Transverse colon (tissue), 4 donors: ENCODE results near the gene CELF4. TPM values are rescaled to one million over a fixed set of nuclear protein-coding genes. Genes with fewer than 3 reads are reported as not detected.

Experiments used
- DNase-seq: peaks from one replicate; pipeline ENCODE4 v3.0.0-alpha.2; 2019
- H3K27ac ChIP-seq, 4 donors: fragments of 200-600 bp; sonication (generic); 2 replicates each; pipeline ENCODE4 v1.5.1; 2016 to 2018; ENCODE audit warnings: inconsistent platforms in 4 of 4
- H3K27me3 ChIP-seq: fragments of 200-600 bp; sonication (generic); 2 replicates; pipeline ENCODE4 v1.5.1; 2017; ENCODE audit warnings: inconsistent platforms
- H3K36me3 ChIP-seq, 4 donors: fragments of 200-600 bp; sonication (generic); 2 replicates each; pipeline ENCODE4 v1.5.1; 2017 to 2019; ENCODE audit warnings: inconsistent platforms in 4 of 4
- H3K4me1 ChIP-seq, 4 donors: fragments of 200-600 bp; sonication (generic); 2 replicates each; pipeline ENCODE4 v1.5.1; 2017 to 2020; ENCODE audit warnings: inconsistent platforms in 4 of 4
- H3K4me3 ChIP-seq, 4 donors: fragments of 200-600 bp; sonication (generic); 1 replicate in 1 of 4; 2 replicates in 3 of 4; pipeline versions ENCODE4 v1.5.1 to v1.6.1; 2017 to 2019; ENCODE audit warnings: inconsistent platforms in 4 of 4
- H3K9me3 ChIP-seq, 2 donors: fragments of 200-600 bp; sonication (generic); 2 replicates each; pipeline ENCODE4 v1.5.1; 2017 to 2019; ENCODE audit warnings: inconsistent platforms in 2 of 2
- EP300 ChIP-seq: sonication (generic); formaldehyde crosslinking; IDR thresholded peaks from one replicate; pipeline ENCODE4 v1.6.1; 2017; ENCODE audit warnings: antibody characterized with exemption, low read depth
- POLR2A ChIP-seq: fragments of 450-650 bp; IDR thresholded peaks from one replicate; pipeline ENCODE4 v1.6.1; 2016; ENCODE audit warnings: antibody characterized with exemption, mild to moderate bottlenecking, moderate library complexity
- POLR2AphosphoS5 ChIP-seq, 3 donors: sonication (generic); formaldehyde crosslinking; IDR thresholded peaks; one replicate each; pipeline ENCODE4 v1.6.1; 2016; ENCODE audit warnings: antibody characterized with exemption in 3 of 3
- WGBS, 2 donors: methylation state at CpG; one replicate each; pipeline ENCODE4 v1.1.5; 2018; ENCODE audit warnings: low coverage in 1 of 2; 5-methylcytosine and 5-hydroxymethylcytosine counted together
- in situ Hi-C, 4 donors: fragments of 200-750 bp; cut with MboI; loops; one replicate each; pipeline versions ENCODE4 v1.15.0 to v1.15.1; 2017; ENCODE audit warnings: low sequenced_read_pairs in 3 of 4, low pct_ligation_motif_present in 1 of 4, low pct_unique_long_range_greater_than_20kb in 1 of 4
- intact Hi-C: fragments of 100-400 bp; cut with DNase I; formaldehyde crosslinking; loops from one replicate; pipeline ENCODE4 v1.15.1; 2023; ENCODE audit warnings: low total_unique reads
- total RNA-seq, 4 donors: library from RNA; depleted of rRNA; stranded (reverse); fragments of >200 nt; gene quantifications; one replicate each; pipeline ENCODE4 v1.1.0, GENCODE V29; 2016
- TF ChIP-seq, protein P1 (sequence below), 5 experiments: fragments of 200-600 bp in 3 of 5; fragments of 450-650 bp in 2 of 5; sonication (generic) in 3 of 5; IDR thresholded peaks; 1 replicate in 2 of 5; 2 replicates in 3 of 5; pipeline ENCODE4 v1.5.1; 2016 to 2017; ENCODE audit warnings: antibody characterized with exemption in 5 of 5, inconsistent platforms in 3 of 5, mild to moderate bottlenecking in 2 of 5, moderate library complexity in 1 of 5

CELF4 gene
- total RNA-seq, 4 donors from 2014 or later = 0.14 to 0.75 TPM; not detected in 2

DNA sequence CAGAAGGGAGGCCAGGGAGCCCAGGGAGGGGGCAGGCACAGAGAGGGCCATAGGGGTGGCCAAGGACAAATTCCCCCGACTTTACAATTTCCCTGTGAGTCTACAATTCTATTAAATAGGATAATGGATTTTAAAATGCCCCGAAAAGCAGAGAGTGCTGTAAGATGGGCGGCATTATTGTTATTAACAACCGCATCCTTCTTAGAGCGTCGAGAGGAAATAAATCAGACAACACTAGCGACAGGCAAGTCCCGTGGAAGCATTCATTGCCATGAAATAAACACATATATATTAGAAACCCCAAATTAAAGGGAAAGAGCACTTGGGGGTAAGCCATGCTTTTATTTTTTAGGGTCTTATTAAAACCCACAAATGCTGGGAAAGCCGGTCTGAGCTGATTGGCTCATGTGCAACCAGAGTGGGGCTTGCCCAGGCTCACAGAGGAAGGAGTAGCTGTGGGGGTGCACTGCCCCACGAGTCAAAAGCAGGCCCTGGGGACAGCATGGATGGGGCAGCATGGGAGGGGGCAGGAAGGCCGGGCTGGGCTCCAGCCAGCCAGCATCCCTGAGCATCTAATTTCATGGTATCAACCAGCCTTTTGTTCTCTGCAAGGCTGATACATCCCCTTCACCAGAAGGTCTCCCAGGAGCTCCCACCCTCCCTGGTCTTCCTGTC lies 187.1 kb downstream of the CELF4 start:
- intact Hi-C loops (no loop called here), in situ Hi-C loops (loop anchor here in 2 of 4 donors (10.0 to 25.0 kb wide), 2 partner anchors 159 to 166 kb away; no protein-coding TSS in a partner anchor)
- Histone ChIP-seq H3K27me3 (peaks cover 4% of the 10 kb centered on the region), H3K9me3 (no peaks in the 10 kb centered on the region), H3K27ac (no peak overlapping the region), H3K4me1 (no peaks in the 10 kb centered on the region), H3K4me3 (no peak overlapping the region), H3K36me3 (no peaks in the 10 kb centered on the region)
- TF ChIP-seq POLR2AphosphoS5 (IDR thresholded peaks at IDR 0.05) = no peak
- TF ChIP-seq, protein P1, sequence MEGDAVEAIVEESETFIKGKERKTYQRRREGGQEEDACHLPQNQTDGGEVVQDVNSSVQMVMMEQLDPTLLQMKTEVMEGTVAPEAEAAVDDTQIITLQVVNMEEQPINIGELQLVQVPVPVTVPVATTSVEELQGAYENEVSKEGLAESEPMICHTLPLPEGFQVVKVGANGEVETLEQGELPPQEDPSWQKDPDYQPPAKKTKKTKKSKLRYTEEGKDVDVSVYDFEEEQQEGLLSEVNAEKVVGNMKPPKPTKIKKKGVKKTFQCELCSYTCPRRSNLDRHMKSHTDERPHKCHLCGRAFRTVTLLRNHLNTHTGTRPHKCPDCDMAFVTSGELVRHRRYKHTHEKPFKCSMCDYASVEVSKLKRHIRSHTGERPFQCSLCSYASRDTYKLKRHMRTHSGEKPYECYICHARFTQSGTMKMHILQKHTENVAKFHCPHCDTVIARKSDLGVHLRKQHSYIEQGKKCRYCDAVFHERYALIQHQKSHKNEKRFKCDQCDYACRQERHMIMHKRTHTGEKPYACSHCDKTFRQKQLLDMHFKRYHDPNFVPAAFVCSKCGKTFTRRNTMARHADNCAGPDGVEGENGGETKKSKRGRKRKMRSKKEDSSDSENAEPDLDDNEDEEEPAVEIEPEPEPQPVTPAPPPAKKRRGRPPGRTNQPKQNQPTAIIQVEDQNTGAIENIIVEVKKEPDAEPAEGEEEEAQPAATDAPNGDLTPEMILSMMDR (IDR thresholded peaks at IDR 0.05) = no peak
- no peak for TF ChIP-seq EP300
- TF ChIP-seq POLR2A = no peak
- WGBS, 2 donors = 68 to 70% methylated on average over 7 to 11 of the region's 11 CpGs
- no peak for DNase-seq

DNA sequence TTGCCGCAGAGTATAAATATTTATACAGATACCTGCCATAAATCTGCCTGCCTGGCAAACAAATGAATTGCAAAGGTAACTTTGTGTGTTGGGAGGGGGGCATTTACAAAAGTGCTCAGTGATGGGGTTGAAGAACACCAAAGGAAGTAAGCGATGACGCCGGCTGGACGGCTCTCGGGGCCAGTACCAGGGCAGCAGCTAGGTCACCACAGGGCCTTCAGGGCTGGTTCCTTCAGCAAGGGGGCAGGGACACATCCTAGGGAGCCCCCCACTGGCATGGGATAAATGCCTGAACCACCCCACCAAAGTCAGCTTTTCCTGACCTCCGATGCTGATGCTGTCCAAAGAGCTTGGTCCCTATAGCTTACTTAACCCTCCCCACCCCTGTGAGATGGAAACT lies 190.4 kb downstream of the CELF4 start:
- WGBS, 2 donors = 20 to 55% methylated on average over 1 to 6 of the region's 7 CpGs
- in situ Hi-C loops = loop anchor here in 2 of 4 donors (10.0 to 25.0 kb wide), 2 partner anchors 162 to 170 kb away; no protein-coding TSS in a partner anchor
- H3K4me1 ChIP-seq = no peaks in the 10 kb centered on the region
- intact Hi-C loops = no loop called here
- H3K27me3 ChIP-seq = peaks cover 4% of the 10 kb centered on the region
- no peak for DNase-seq
- no peaks in the 10 kb centered on the region for H3K9me3 ChIP-seq
- H3K36me3 ChIP-seq = no peaks in the 10 kb centered on the region
- H3K4me3 ChIP-seq = no peak overlapping the region
- TF ChIP-seq, protein P1 (IDR thresholded peaks at IDR 0.05) = no peak
- TF ChIP-seq EP300 (no peak), POLR2A (no peak), POLR2AphosphoS5 (IDR thresholded peaks at IDR 0.05) (no peak)
- no peak overlapping the region for H3K27ac ChIP-seq

DNA sequence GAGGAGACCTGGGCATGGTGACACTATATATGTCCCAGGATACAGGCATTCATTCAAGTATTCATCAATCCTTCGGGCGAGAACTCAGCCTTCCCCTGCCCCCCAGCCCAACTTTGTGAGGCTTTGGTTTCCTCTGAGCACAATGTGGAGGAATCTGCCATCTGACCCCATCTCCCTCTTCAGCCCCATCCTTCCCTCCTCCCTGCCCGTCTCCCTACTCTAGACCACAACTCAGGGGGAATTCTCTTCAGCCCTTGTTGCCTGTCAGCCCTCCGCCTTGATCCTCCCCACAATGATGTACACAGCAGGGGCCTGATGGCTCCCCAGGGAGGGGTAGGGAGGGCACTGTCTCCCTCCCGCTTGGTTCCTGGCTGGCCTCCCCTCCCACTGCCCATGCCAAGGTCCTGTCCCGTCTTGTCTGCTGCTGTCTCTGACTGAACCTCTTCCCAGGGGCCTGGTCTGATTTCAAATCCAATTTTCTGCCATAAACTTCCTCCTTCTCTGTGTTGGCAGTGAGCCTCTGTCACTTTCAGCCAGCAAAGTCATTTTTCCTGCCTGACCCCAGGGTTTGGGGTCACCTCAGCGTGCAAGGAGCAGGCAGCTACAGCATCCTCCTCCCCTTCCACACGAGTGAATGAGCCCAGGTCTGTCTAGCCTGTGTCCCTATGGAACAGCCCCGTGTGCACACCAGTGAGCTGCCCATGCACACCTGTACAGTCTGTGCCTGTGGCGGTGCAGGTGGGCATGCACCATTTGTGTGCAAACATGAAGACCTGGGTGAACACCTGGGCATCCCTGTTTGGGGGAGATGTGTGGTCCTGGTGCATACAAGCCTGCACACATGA lies 197.3 kb downstream of the CELF4 start:
- H3K36me3 ChIP-seq = no peaks in the 10 kb centered on the region
- no peak for DNase-seq
- no peak overlapping the region for H3K27ac ChIP-seq
- intact Hi-C loops = no loop called here
- in situ Hi-C loops = loop anchor here in 2 of 4 donors (25.0 kb wide), 3 partner anchors 94 to 169 kb away; no protein-coding TSS in a partner anchor
- WGBS, 2 donors = 56 to 61% methylated on average over 5 to 10 of the region's 10 CpGs
- H3K4me3 ChIP-seq = no peak overlapping the region
- H3K4me1 ChIP-seq = no peaks in the 10 kb centered on the region
- TF ChIP-seq, protein P1 (IDR thresholded peaks at IDR 0.05) = no peak
- TF ChIP-seq POLR2A (no peak), POLR2AphosphoS5 (IDR thresholded peaks at IDR 0.05) (no peak), EP300 (no peak)
- no peaks in the 10 kb centered on the region for H3K9me3 ChIP-seq
- H3K27me3 ChIP-seq = no peaks in the 10 kb centered on the region

DNA sequence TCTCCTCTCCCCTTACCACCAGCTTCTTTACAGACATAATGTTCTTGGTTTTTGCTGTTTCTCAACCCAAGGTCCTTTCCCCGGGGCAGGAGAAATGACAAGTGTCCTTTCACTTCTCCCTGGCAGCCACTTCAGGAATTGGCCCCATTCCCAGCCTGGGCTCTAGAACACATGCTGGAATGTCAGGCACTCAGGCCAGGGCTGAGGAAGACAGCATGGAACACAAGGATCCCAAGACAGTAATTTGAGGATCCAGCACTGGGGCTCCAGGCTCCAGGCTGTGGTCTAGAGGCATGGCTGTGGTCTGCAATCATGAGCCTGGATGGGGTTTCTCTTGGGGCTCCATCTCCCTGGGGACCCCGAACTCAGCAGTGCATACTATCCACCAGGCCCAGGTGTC lies 201.4 kb downstream of the CELF4 start:
- DNase-seq = no peak
- Histone ChIP-seq H3K27me3 (peaks cover 23% of the 10 kb centered on the region), H3K27ac (no peak overlapping the region), H3K36me3 (no peaks in the 10 kb centered on the region), H3K4me3 (no peak overlapping the region), H3K9me3 (no peaks in the 10 kb centered on the region), H3K4me1 (no peaks in the 10 kb centered on the region)
- 0 to 47% methylated on average over 1 to 2 of the region's 2 CpGs for WGBS, 2 donors
- in situ Hi-C loops = loop anchor here in 2 of 4 donors (25.0 kb wide), 3 partner anchors 98 to 173 kb away; no protein-coding TSS in a partner anchor
- intact Hi-C loops = no loop called here
- TF ChIP-seq POLR2A (no peak), EP300 (no peak), POLR2AphosphoS5 (IDR thresholded peaks at IDR 0.05) (no peak)
- TF ChIP-seq, protein P1 (IDR thresholded peaks at IDR 0.05) = no peak
